Measurements from ENCODE around the gene DOCK9.

The DOCK9 gene

GRCh38 chr13:98824376-98825160 lies 153.3 kb downstream of the DOCK9 start:
- no peaks in the 10 kb centered on the region for H3K27me3 ChIP-seq (ENCODE audit: control insufficient read depth in 1 of 2, insufficient read depth in 1 of 2, low read length in 2 of 2)
- no peaks in the 10 kb centered on the region for H3K9me3 ChIP-seq (ENCODE audit: control insufficient read depth, low read length)
- no peak overlapping the region for H3K4me3 ChIP-seq (ENCODE audit: insufficient read depth in 1 of 2, low read depth in 1 of 2, low read length in 2 of 2)
- no peaks in the 10 kb centered on the region for H3K79me1 ChIP-seq (replicated peaks; ENCODE audit: low read length, poor library complexity, severe bottlenecking)
- no peak overlapping the region for H2AFZ ChIP-seq (ENCODE audit: low read depth, low read length)
- peaks cover 3% of the 10 kb centered on the region for H3K4me1 ChIP-seq (ENCODE audit: control insufficient read depth, insufficient read depth, low read depth, low read length)
- H3K4me2 ChIP-seq (ENCODE audit: low read length, poor library complexity, severe bottlenecking): no peak overlapping the region
- no peak overlapping the region for H2BK15ac ChIP-seq (ENCODE audit: low read depth, poor library complexity, severe bottlenecking)
- H3K27ac ChIP-seq (ENCODE audit: low read length, poor library complexity, severe bottlenecking): no peak overlapping the region
- no peak overlapping the region for H3K23ac ChIP-seq (ENCODE audit: low read length in 2 of 2)
- no peak overlapping the region for H3K4ac ChIP-seq (ENCODE audit: low read depth in 1 of 2, low read length in 2 of 2)
- peaks cover 14 to 37% of the 10 kb centered on the region in 2 experiments for H3K36me3 ChIP-seq (ENCODE audit: control insufficient read depth in 1 of 2, insufficient read depth in 2 of 2, low read depth in 1 of 2, low read length in 2 of 2)
- H3K9ac ChIP-seq (ENCODE audit: low read length): no peak overlapping the region
- no peak overlapping the region for H4K8ac ChIP-seq (ENCODE audit: low read length)
- H2BK120ac ChIP-seq (ENCODE audit: low read depth, low read length): no peak overlapping the region
- WGBS: 95% methylated on average over 11 of the region's 13 CpGs
- peak overlapping the region in 1 of 2 experiments; percentile 64 for H2BK12ac ChIP-seq (ENCODE audit: low read length in 2 of 2)
- no peak overlapping the region for H2BK5ac ChIP-seq (ENCODE audit: low read depth, low read length, poor library complexity, severe bottlenecking)
- H2AK5ac ChIP-seq (ENCODE audit: low read length, severe bottlenecking): no peak overlapping the region
- H3K18ac ChIP-seq (ENCODE audit: low read depth in 1 of 2, low read length in 2 of 2): no peak overlapping the region
- H3K14ac ChIP-seq (ENCODE audit: low read length in 2 of 2): no peak overlapping the region
- no peak overlapping the region for H4K91ac ChIP-seq (ENCODE audit: low read length)
- no peak for DNase-seq

- H3K4ac ChIP-seq (ENCODE audit: low read depth in 1 of 2, low read length in 2 of 2): no peak overlapping the region
- peaks cover 9 to 37% of the 10 kb centered on the region in 2 experiments for H3K36me3 ChIP-seq (ENCODE audit: control insufficient read depth in 1 of 2, insufficient read depth in 2 of 2, low read depth in 1 of 2, low read length in 2 of 2)
- H3K79me1 ChIP-seq (replicated peaks; ENCODE audit: low read length, poor library complexity, severe bottlenecking): no peaks in the 10 kb centered on the region
- no peak overlapping the region for H3K4me2 ChIP-seq (ENCODE audit: low read length, poor library complexity, severe bottlenecking)
- H3K27ac ChIP-seq (ENCODE audit: low read length, poor library complexity, severe bottlenecking): no peak overlapping the region
- no peak overlapping the region for H2BK5ac ChIP-seq (ENCODE audit: low read depth, low read length, poor library complexity, severe bottlenecking)
- no peak overlapping the region for H4K91ac ChIP-seq (ENCODE audit: low read length)
- H3K9ac ChIP-seq (ENCODE audit: low read length): no peak overlapping the region
- no peak overlapping the region for H2BK120ac ChIP-seq (ENCODE audit: low read depth, low read length)
- H3K23ac ChIP-seq (ENCODE audit: low read length in 2 of 2): no peak overlapping the region
- no peak overlapping the region for H3K14ac ChIP-seq (ENCODE audit: low read length in 2 of 2)
- peaks cover 3% of the 10 kb centered on the region for H3K4me1 ChIP-seq (ENCODE audit: control insufficient read depth, insufficient read depth, low read depth, low read length)
- H3K9me3 ChIP-seq (ENCODE audit: control insufficient read depth, low read length): no peaks in the 10 kb centered on the region
- no peak for DNase-seq
- no peak overlapping the region for H2BK12ac ChIP-seq (ENCODE audit: low read length in 2 of 2)
- 92% methylated on average over 5 of the region's 5 CpGs for WGBS
- H3K27me3 ChIP-seq (ENCODE audit: control insufficient read depth in 1 of 2, insufficient read depth in 1 of 2, low read length in 2 of 2): no peaks in the 10 kb centered on the region
- no peak overlapping the region for H4K8ac ChIP-seq (ENCODE audit: low read length)
- no peak overlapping the region for H3K4me3 ChIP-seq (ENCODE audit: insufficient read depth in 1 of 2, low read depth in 1 of 2, low read length in 2 of 2)
- H2BK15ac ChIP-seq (ENCODE audit: low read depth, poor library complexity, severe bottlenecking): no peak overlapping the region
- no peak overlapping the region for H2AFZ ChIP-seq (ENCODE audit: low read depth, low read length)
- no peak overlapping the region for H2AK5ac ChIP-seq (ENCODE audit: low read length, severe bottlenecking)
- no peak overlapping the region for H3K18ac ChIP-seq (ENCODE audit: low read depth in 1 of 2, low read length in 2 of 2)
These were observed 154.4 kb downstream of the DOCK9 start for GRCh38 chr13:98823442-98823841.

DNA sequence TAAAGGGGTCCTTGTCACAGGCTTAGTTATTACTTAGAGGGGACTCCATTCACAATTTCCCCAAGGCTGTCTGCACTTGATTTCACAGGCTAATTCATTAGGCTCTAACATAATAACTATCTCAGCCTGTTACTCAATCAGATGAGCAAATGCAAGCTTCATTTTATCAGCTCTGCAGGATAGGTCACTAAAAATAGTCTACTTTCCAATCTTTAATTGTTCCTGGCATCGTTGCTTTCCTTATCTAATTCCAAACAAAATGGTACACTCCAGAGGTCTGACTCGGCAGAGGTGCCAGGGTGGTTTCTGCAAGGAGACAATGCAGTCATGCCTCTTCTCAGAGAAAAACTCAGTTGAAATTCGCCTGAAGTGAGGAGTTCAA lies 155.6 kb downstream of the DOCK9 start:
- Histone ChIP-seq H4K91ac (ENCODE audit: low read length) (no peak overlapping the region), H3K79me1 (replicated peaks; ENCODE audit: low read length, poor library complexity, severe bottlenecking) (no peaks in the 10 kb centered on the region), H4K8ac (ENCODE audit: low read length) (no peak overlapping the region), H3K4me3 (ENCODE audit: insufficient read depth in 1 of 2, low read depth in 1 of 2, low read length in 2 of 2) (peak overlapping the region in 1 of 2 experiments; percentile 34), H2BK12ac (ENCODE audit: low read length in 2 of 2) (no peak overlapping the region), H2BK5ac (ENCODE audit: low read depth, low read length, poor library complexity, severe bottlenecking) (no peak overlapping the region), H3K18ac (ENCODE audit: low read depth in 1 of 2, low read length in 2 of 2) (no peak overlapping the region), H3K27me3 (ENCODE audit: control insufficient read depth in 1 of 2, insufficient read depth in 1 of 2, low read length in 2 of 2) (no peaks in the 10 kb centered on the region), H2AFZ (ENCODE audit: low read depth, low read length) (no peak overlapping the region), H3K4me2 (ENCODE audit: low read length, poor library complexity, severe bottlenecking) (no peak overlapping the region), H3K9me3 (ENCODE audit: control insufficient read depth, low read length) (no peaks in the 10 kb centered on the region), H3K23ac (ENCODE audit: low read length in 2 of 2) (no peak overlapping the region), H2AK5ac (ENCODE audit: low read length, severe bottlenecking) (no peak overlapping the region), H3K36me3 (ENCODE audit: control insufficient read depth in 1 of 2, insufficient read depth in 2 of 2, low read depth in 1 of 2, low read length in 2 of 2) (peaks cover 3 to 29% of the 10 kb centered on the region in 2 experiments), H2BK15ac (ENCODE audit: low read depth, poor library complexity, severe bottlenecking) (no peak overlapping the region), H3K4ac (ENCODE audit: low read depth in 1 of 2, low read length in 2 of 2) (no peak overlapping the region), H3K9ac (ENCODE audit: low read length) (peak overlapping the region; percentile 31), H3K4me1 (ENCODE audit: control insufficient read depth, insufficient read depth, low read depth, low read length) (peaks cover 3% of the 10 kb centered on the region), H2BK120ac (ENCODE audit: low read depth, low read length) (no peak overlapping the region), H3K14ac (ENCODE audit: low read length in 2 of 2) (no peak overlapping the region), H3K27ac (ENCODE audit: low read length, poor library complexity, severe bottlenecking) (no peak overlapping the region)
- DNase-seq: peak; percentile 38
- WGBS: 60% methylated on average over 3 of the region's 3 CpGs

DNA sequence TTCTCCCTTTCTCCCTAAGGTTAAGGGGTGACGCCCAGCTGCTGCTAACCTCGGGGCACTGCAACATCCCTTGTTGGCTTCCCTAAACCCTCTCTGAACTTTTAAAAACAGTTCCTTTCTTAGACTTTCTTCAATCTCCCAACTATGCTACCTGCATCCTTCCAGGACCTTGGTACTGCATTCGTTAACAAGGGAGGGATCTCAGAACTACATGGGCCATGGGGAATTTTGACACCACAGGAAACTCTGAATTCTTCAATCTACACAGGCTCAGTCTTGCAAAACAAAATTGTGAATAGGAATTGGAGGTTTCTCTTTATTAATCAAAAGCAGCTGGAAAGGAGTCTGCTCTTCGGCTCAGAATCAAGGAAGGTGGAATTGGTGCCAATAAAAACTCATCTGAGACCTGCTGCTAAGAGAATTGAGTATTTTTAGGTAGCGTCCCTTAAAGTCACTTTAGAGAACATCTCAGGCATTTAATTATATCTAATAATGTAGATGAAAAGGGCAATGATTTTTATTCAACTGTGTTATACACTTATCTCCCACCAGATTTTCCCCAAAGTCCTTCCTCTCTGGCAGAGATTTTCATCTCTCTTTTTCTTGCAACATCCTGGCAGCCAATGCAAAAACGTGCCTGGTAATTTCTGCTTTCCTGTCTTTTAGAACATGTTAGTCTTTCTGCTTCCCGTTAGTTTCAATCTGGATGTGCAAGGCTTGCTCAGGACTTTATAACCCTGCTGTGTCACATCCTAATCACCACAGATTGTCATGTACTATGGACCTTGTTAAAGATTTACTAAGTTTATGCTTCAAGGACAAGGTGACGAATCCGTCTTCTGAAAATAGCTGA lies 156.3 kb downstream of the DOCK9 start:
- Histone ChIP-seq H3K79me1 (replicated peaks; ENCODE audit: low read length, poor library complexity, severe bottlenecking) (no peaks in the 10 kb centered on the region), H3K4ac (ENCODE audit: low read depth in 1 of 2, low read length in 2 of 2) (no peak overlapping the region), H3K18ac (ENCODE audit: low read depth in 1 of 2, low read length in 2 of 2) (no peak overlapping the region), H2AFZ (ENCODE audit: low read depth, low read length) (no peak overlapping the region), H4K91ac (ENCODE audit: low read length) (no peak overlapping the region), H3K36me3 (ENCODE audit: control insufficient read depth in 1 of 2, insufficient read depth in 2 of 2, low read depth in 1 of 2, low read length in 2 of 2) (peaks cover 3 to 30% of the 10 kb centered on the region in 2 experiments), H4K8ac (ENCODE audit: low read length) (no peak overlapping the region), H2BK5ac (ENCODE audit: low read depth, low read length, poor library complexity, severe bottlenecking) (no peak overlapping the region), H3K9ac (ENCODE audit: low read length) (peak overlapping the region; percentile 31), H3K4me3 (ENCODE audit: insufficient read depth in 1 of 2, low read depth in 1 of 2, low read length in 2 of 2) (peak overlapping the region in 1 of 2 experiments; percentile 48), H2AK5ac (ENCODE audit: low read length, severe bottlenecking) (no peak overlapping the region), H3K4me1 (ENCODE audit: control insufficient read depth, insufficient read depth, low read depth, low read length) (peaks cover 3% of the 10 kb centered on the region), H3K27ac (ENCODE audit: low read length, poor library complexity, severe bottlenecking) (no peak overlapping the region), H2BK120ac (ENCODE audit: low read depth, low read length) (no peak overlapping the region), H3K14ac (ENCODE audit: low read length in 2 of 2) (no peak overlapping the region), H3K27me3 (ENCODE audit: control insufficient read depth in 1 of 2, insufficient read depth in 1 of 2, low read length in 2 of 2) (no peaks in the 10 kb centered on the region), H3K4me2 (ENCODE audit: low read length, poor library complexity, severe bottlenecking) (no peak overlapping the region), H3K9me3 (ENCODE audit: control insufficient read depth, low read length) (no peaks in the 10 kb centered on the region), H2BK12ac (ENCODE audit: low read length in 2 of 2) (no peak overlapping the region), H3K23ac (ENCODE audit: low read length in 2 of 2) (no peak overlapping the region), H2BK15ac (ENCODE audit: low read depth, poor library complexity, severe bottlenecking) (no peak overlapping the region)
- DNase-seq: peak; percentile 7
- 64% methylated on average over 8 of the region's 9 CpGs for WGBS

All from mesenchymal stem cell (in vitro differentiated cells and primary cell).